MM.1S (cell line): ENCODE measurements around the gene C1orf21.

ENCODE experiments used
- DNase-seq: peaks from one replicate; pipeline ENCODE4 v3.0.0-alpha.2; 2015
- H2AFZ ChIP-seq: fragments of 300-600 bp; sonication (generic); 2 replicates; pipeline ENCODE4 v1.6.0; 2016; ENCODE audit warnings: antibody characterized with exemption, low read length
- H3F3A ChIP-seq: fragments of 300-600 bp; sonication (generic); 2 replicates; pipeline ENCODE4 v1.6.1; 2016; ENCODE audit warnings: mild to moderate bottlenecking, antibody characterized with exemption, low read length, moderate library complexity, mixed read lengths; ENCODE audit not compliant: insufficient read depth
- H3K27ac ChIP-seq: fragments of 300-600 bp; sonication (generic); 2 replicates; pipeline ENCODE4 v1.5.1; 2016; ENCODE audit warnings: mild to moderate bottlenecking, low read length
- H3K27me3 ChIP-seq: fragments of 300-600 bp; sonication (generic); replicated peaks from 2 replicates; pipeline ENCODE4 v1.6.0; 2016; ENCODE audit warnings: low read length; ENCODE audit not compliant: insufficient read depth
- H3K36me3 ChIP-seq: fragments of 300-600 bp; sonication (generic); replicated peaks from 2 replicates; pipeline ENCODE4 v1.6.1; 2016; ENCODE audit warnings: mild to moderate bottlenecking, low read length, mixed read lengths; ENCODE audit not compliant: insufficient read depth
- H3K4me1 ChIP-seq: fragments of 300-600 bp; sonication (generic); 2 replicates; pipeline ENCODE4 v1.6.1; 2016; ENCODE audit warnings: low read length, mixed read lengths
- H3K4me2 ChIP-seq: fragments of 300-600 bp; sonication (generic); 2 replicates; pipeline ENCODE4 v1.6.0; 2016; ENCODE audit warnings: low read depth, low read length
- H3K4me3 ChIP-seq: fragments of 300-600 bp; sonication (generic); 2 replicates; pipeline ENCODE4 v1.5.1; 2016; ENCODE audit warnings: low read length, mixed read lengths
- H3K79me2 ChIP-seq: fragments of 300-600 bp; sonication (generic); 2 replicates; pipeline ENCODE4 v1.6.1; 2016; ENCODE audit warnings: mixed run types, low read length, mixed read lengths
- H3K9ac ChIP-seq: fragments of 300-600 bp; sonication (generic); 2 replicates; pipeline ENCODE4 v1.6.1; 2016; ENCODE audit warnings: low read length, mixed read lengths
- H3K9me2 ChIP-seq: fragments of 300-600 bp; sonication (generic); replicated peaks from 2 replicates; pipeline ENCODE4 v1.6.1; 2016; ENCODE audit warnings: mild to moderate bottlenecking, low read length, mixed read lengths; ENCODE audit not compliant: insufficient read depth
- H3K9me3 ChIP-seq: fragments of 300-600 bp; sonication (generic); replicated peaks from 2 replicates; pipeline ENCODE4 v1.6.1; 2016; ENCODE audit warnings: mild to moderate bottlenecking, low read length, mixed read lengths; ENCODE audit not compliant: insufficient read depth
- H4K20me1 ChIP-seq: fragments of 300-600 bp; sonication (generic); 2 replicates; pipeline ENCODE4 v1.6.1; 2016; ENCODE audit warnings: mild to moderate bottlenecking, low read length, moderate library complexity, mixed read lengths; ENCODE audit not compliant: insufficient read depth
- CTCF ChIP-seq: fragments of 300-600 bp; sonication (generic); IDR thresholded peaks from 2 replicates; pipeline ENCODE4 v1.5.1; 2016; ENCODE audit warnings: antibody characterized with exemption, low read length, mixed read lengths
- EZH2 ChIP-seq: fragments of 300-600 bp; sonication (generic); optimal IDR thresholded peaks from 2 replicates; pipeline ENCODE3; 2017; ENCODE audit warnings: low read depth, mild to moderate bottlenecking, antibody characterized with exemption, low read length, mixed read lengths
- EZH2phosphoT487 ChIP-seq: fragments of 300-600 bp; sonication (generic); IDR thresholded peaks from 2 replicates; pipeline ENCODE4 v1.6.1; 2018; ENCODE audit warnings: antibody characterized with exemption, low read length

The C1orf21 gene

GRCh38 chr1:184442260-184442659 is 55.4 kb downstream of the C1orf21 start:
- Histone ChIP-seq H3K36me3 (no peaks in the 10 kb centered on the region), H3K4me1 (no peaks in the 10 kb centered on the region), H3K9me2 (no peaks in the 10 kb centered on the region), H2AFZ (no peak overlapping the region), H3K9ac (no peak overlapping the region), H3K4me3 (no peak overlapping the region), H3K4me2 (no peak overlapping the region), H4K20me1 (no peaks in the 10 kb centered on the region), H3K79me2 (peaks cover 15% of the 10 kb centered on the region), H3K27ac (no peak overlapping the region), H3F3A (no peaks in the 10 kb centered on the region), H3K9me3 (no peaks in the 10 kb centered on the region), H3K27me3 (no peaks in the 10 kb centered on the region)
- DNase-seq = no peak
- TF ChIP-seq EZH2phosphoT487 = no peak
- no peak for TF ChIP-seq EZH2
- TF ChIP-seq CTCF = no peak

- no peaks in the 10 kb centered on the region for H3F3A ChIP-seq
- no peaks in the 10 kb centered on the region for H3K9me2 ChIP-seq
- H3K9me3 ChIP-seq = no peaks in the 10 kb centered on the region
- TF ChIP-seq CTCF = no peak
- TF ChIP-seq EZH2 = no peak
- no peak for TF ChIP-seq EZH2phosphoT487
- H3K27ac ChIP-seq = no peak overlapping the region
- no peak overlapping the region for H3K4me3 ChIP-seq
- H3K9ac ChIP-seq = no peak overlapping the region
- peaks cover 15% of the 10 kb centered on the region for H3K79me2 ChIP-seq
- H3K36me3 ChIP-seq = no peaks in the 10 kb centered on the region
- H3K27me3 ChIP-seq = no peaks in the 10 kb centered on the region
- H4K20me1 ChIP-seq = no peaks in the 10 kb centered on the region
- no peaks in the 10 kb centered on the region for H3K4me1 ChIP-seq
- no peak overlapping the region for H3K4me2 ChIP-seq
- no peak overlapping the region for H2AFZ ChIP-seq
- DNase-seq = no peak
These were observed 56.4 kb downstream of the C1orf21 start for GRCh38 chr1:184443201-184443600.

- peaks cover 12% of the 10 kb centered on the region for H3K79me2 ChIP-seq
- no peaks in the 10 kb centered on the region for H3F3A ChIP-seq
- TF ChIP-seq EZH2 = no peak
- no peak for TF ChIP-seq EZH2phosphoT487
- no peak for TF ChIP-seq CTCF
- H3K9me2 ChIP-seq = no peaks in the 10 kb centered on the region
- H3K4me3 ChIP-seq = no peak overlapping the region
- no peak overlapping the region for H3K9ac ChIP-seq
- H3K27me3 ChIP-seq = no peaks in the 10 kb centered on the region
- DNase-seq = no peak
- no peak overlapping the region for H3K4me2 ChIP-seq
- H3K27ac ChIP-seq = no peak overlapping the region
- no peak overlapping the region for H2AFZ ChIP-seq
- no peaks in the 10 kb centered on the region for H3K9me3 ChIP-seq
- H4K20me1 ChIP-seq = no peaks in the 10 kb centered on the region
- H3K4me1 ChIP-seq = no peaks in the 10 kb centered on the region
- H3K36me3 ChIP-seq = no peaks in the 10 kb centered on the region
These were observed 56.8 kb downstream of the C1orf21 start for GRCh38 chr1:184443624-184444023.
